Glutamatergic neuron (in vitro differentiated cells): ENCODE results near the gene EVC. TPM values are rescaled to one million over a fixed set of nuclear protein-coding genes. Genes with fewer than 3 reads are reported as not detected.
"Not testable (repeated sequence)": the region's sequence is repeated elsewhere in the genome, so short reads cannot be mapped to it uniquely, and the experiment has no call there.

ENCODE experiments used
- DNase-seq: peaks from one replicate; pipeline ENCODE4 v3.0.0; 2022
- H3K27ac Mint-ChIP-seq: one replicate; pipeline ENCODE4 v1.8.0; 2020; ENCODE audit warnings: mild to moderate bottlenecking, mixed read lengths, inconsistent platforms; ENCODE audit not compliant: unreplicated experiment
- H3K27me3 Mint-ChIP-seq: one replicate; pipeline ENCODE4 v1.8.0; 2020; ENCODE audit warnings: mild to moderate bottlenecking, moderate library complexity, mixed read lengths, inconsistent platforms; ENCODE audit not compliant: unreplicated experiment
- H3K36me3 Mint-ChIP-seq: one replicate; pipeline ENCODE4 v1.8.0; 2020; ENCODE audit warnings: mild to moderate bottlenecking, mixed read lengths, inconsistent platforms; ENCODE audit not compliant: unreplicated experiment
- H3K4me1 Mint-ChIP-seq: one replicate; pipeline ENCODE4 v1.8.0; 2020; ENCODE audit warnings: mild to moderate bottlenecking, low read depth, mixed read lengths, inconsistent platforms; ENCODE audit not compliant: unreplicated experiment
- H3K4me3 Mint-ChIP-seq: one replicate; pipeline ENCODE4 v1.8.0; 2020; ENCODE audit warnings: mild to moderate bottlenecking, mixed read lengths, inconsistent platforms; ENCODE audit not compliant: unreplicated experiment
- H3K9me3 Mint-ChIP-seq: one replicate; pipeline ENCODE4 v1.8.0; 2020; ENCODE audit warnings: mild to moderate bottlenecking, moderate library complexity, mixed read lengths, inconsistent platforms; ENCODE audit not compliant: unreplicated experiment
- total RNA-seq: library from RNA; stranded (reverse); fragmentation: NEBNext Ultra II Directional; extraction: Animal tissue kit (Norgen Biotek cat#: 25700); gene quantifications from one replicate; pipeline ENCODE4 v1.2.1, GENCODE V29; 2021; ENCODE audit not compliant: unreplicated experiment
- TF ChIP-seq, protein P1 (sequence below): fragments of 200-600 bp; sonication (generic); IDR thresholded peaks from one replicate; pipeline ENCODE4 v1.5.0; 2021; ENCODE audit not compliant: partially characterized antibody, unreplicated experiment

The EVC gene
- total RNA-seq, 1 donor from 2014 or later = 6.7 TPM

- Mint-ChIP-seq H3K27ac (peak overlapping the region; percentile 52), H3K27me3 (peaks cover 13% of the 10 kb centered on the region), H3K4me3 (no peak overlapping the region), H3K36me3 (peaks cover 10% of the 10 kb centered on the region), H3K4me1 (peaks cover 7% of the 10 kb centered on the region), H3K9me3 (peaks cover 24% of the 10 kb centered on the region)
- no peak for DNase-seq
- TF ChIP-seq, protein P1, sequence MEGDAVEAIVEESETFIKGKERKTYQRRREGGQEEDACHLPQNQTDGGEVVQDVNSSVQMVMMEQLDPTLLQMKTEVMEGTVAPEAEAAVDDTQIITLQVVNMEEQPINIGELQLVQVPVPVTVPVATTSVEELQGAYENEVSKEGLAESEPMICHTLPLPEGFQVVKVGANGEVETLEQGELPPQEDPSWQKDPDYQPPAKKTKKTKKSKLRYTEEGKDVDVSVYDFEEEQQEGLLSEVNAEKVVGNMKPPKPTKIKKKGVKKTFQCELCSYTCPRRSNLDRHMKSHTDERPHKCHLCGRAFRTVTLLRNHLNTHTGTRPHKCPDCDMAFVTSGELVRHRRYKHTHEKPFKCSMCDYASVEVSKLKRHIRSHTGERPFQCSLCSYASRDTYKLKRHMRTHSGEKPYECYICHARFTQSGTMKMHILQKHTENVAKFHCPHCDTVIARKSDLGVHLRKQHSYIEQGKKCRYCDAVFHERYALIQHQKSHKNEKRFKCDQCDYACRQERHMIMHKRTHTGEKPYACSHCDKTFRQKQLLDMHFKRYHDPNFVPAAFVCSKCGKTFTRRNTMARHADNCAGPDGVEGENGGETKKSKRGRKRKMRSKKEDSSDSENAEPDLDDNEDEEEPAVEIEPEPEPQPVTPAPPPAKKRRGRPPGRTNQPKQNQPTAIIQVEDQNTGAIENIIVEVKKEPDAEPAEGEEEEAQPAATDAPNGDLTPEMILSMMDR = no peak
Measured at GRCh38 chr4:5845035-5845905, 134.3 kb downstream of the EVC start.

DNA sequence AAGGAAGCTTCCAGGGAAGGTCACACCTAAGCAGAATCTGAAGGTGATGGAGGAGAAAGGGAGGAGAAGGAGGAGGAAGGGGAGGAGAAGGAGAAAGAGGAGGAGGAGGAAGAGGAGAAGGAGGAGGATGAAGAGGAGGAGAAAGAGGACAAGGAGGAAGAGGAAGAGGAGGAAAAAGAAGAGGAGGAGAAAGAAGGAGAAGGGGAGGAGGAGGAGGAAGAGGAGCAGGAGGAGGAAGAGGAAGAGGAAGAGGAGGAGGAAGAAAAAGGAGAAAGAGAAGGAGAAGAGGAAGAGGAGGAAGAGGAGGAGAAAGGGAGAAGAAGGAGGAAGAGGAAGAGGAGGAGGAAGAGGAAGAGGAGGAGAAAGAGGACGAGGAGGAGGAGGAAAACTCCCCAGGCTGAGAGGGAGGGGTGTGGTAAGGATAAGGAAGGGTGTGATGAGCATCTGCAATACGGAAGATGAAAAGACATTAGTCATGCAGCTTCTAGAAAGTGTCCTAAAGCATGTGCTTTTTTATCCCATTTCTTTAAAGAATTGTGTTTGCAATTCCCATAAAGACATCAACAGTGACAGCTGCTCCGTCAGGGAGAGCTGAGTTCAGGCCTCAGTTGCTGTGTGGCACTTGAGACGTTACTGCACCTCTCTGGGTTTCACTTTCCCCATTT is 140.8 kb downstream of the EVC start:
- no peak for DNase-seq
- Mint-ChIP-seq H3K27ac (peak overlapping the region; percentile 33), H3K36me3 (peaks cover 5% of the 10 kb centered on the region), H3K27me3 (peaks cover 19% of the 10 kb centered on the region), H3K4me3 (no peak overlapping the region), H3K9me3 (peaks cover 10% of the 10 kb centered on the region), H3K4me1 (peaks cover 16% of the 10 kb centered on the region)
- TF ChIP-seq, protein P1 = no peak

- TF ChIP-seq, protein P1 = no peak
- Mint-ChIP-seq H3K9me3 (peaks cover 10% of the 10 kb centered on the region), H3K36me3 (peaks cover 5% of the 10 kb centered on the region), H3K4me3 (peak overlapping the region; percentile 69), H3K27ac (peak overlapping the region; percentile 80), H3K27me3 (peaks cover 19% of the 10 kb centered on the region), H3K4me1 (peaks cover 16% of the 10 kb centered on the region)
- no peak for DNase-seq
Measured at GRCh38 chr4:5852523-5853202, 141.7 kb downstream of the EVC start.

GRCh38 chr4:5854929-5855328 is 143.9 kb downstream of the EVC start:
- Mint-ChIP-seq H3K9me3 (peaks cover 5% of the 10 kb centered on the region), H3K4me1 (peaks cover 16% of the 10 kb centered on the region), H3K36me3 (no peaks in the 10 kb centered on the region), H3K4me3 (no peak overlapping the region), H3K27ac (no peak overlapping the region), H3K27me3 (peaks cover 13% of the 10 kb centered on the region)
- no peak for DNase-seq
- TF ChIP-seq, protein P1 = no peak

GRCh38 chr4:5856362-5856761 is 145.4 kb downstream of the EVC start:
- not testable (repeated sequence) for H3K36me3 Mint-ChIP-seq

More at GRCh38 chr4:5856362-5856761, 145.4 kb downstream of the EVC start:
- H3K27me3 Mint-ChIP-seq = peaks cover 10% of the 10 kb centered on the region
- H3K9me3 Mint-ChIP-seq, H3K27ac Mint-ChIP-seq, H3K4me3 Mint-ChIP-seq, DNase-seq: not testable (repeated sequence)
- peaks cover 16% of the 10 kb centered on the region for H3K4me1 Mint-ChIP-seq
